ENCODE data around the gene NFILZ.

The NFILZ gene

GRCh38 chr19:8611391-8611876, 19.0 kb upstream of the NFILZ start:
- peaks cover 6% of the 10 kb centered on the region; the same call in 1 of the 2 replicates for H3K27me3 ChIP-seq (ENCODE audit: control insufficient read depth, low read length)
- TF ChIP-seq EZH2phosphoT487 (IDR thresholded peaks at IDR 0.05; ENCODE audit: borderline replicate concordance, low read length) (no peak), CTCF (IDR thresholded peaks at IDR 0.05; ENCODE audit: low read depth, low read length, poor library complexity, severe bottlenecking) (no peak)

GRCh38 chr19:8611877-8612806, 18.3 kb upstream of the NFILZ start:
- no peak for TF ChIP-seq EZH2phosphoT487 (IDR thresholded peaks at IDR 0.05; ENCODE audit: borderline replicate concordance, low read length)
- TF ChIP-seq CTCF (IDR thresholded peaks at IDR 0.05; ENCODE audit: low read depth, low read length, poor library complexity, severe bottlenecking), result no peak
- H3F3A ChIP-seq (ENCODE audit: control insufficient read depth, insufficient read depth), result no peaks in the 10 kb centered on the region
- no peak overlapping the region for H3K27ac ChIP-seq (ENCODE audit: low read depth, low read length)
- H3K79me2 ChIP-seq (ENCODE audit: control insufficient read depth, low read length), result no peaks in the 10 kb centered on the region
- H3K4me1 ChIP-seq (ENCODE audit: control insufficient read depth, low read length), result no peaks in the 10 kb centered on the region
- no peak overlapping the region for H3K4me3 ChIP-seq (ENCODE audit: low read length)
- no peaks in the 10 kb centered on the region for H3K36me3 ChIP-seq (ENCODE audit: control insufficient read depth, low read length)
- H3K4me2 ChIP-seq (ENCODE audit: low read length), result no peak overlapping the region
- H3K27me3 ChIP-seq (ENCODE audit: control insufficient read depth, low read length), result peaks cover 6% of the 10 kb centered on the region; the same call in 1 of the 2 replicates
- H3K9me2 ChIP-seq (replicated peaks; ENCODE audit: control insufficient read depth, low read length), result no peaks in the 10 kb centered on the region
- no peaks in the 10 kb centered on the region for H3K9me3 ChIP-seq (ENCODE audit: control insufficient read depth, insufficient read depth, low read length)
- no peaks in the 10 kb centered on the region for H4K20me1 ChIP-seq (ENCODE audit: control insufficient read depth, insufficient read depth, low read depth, low read length)

More at GRCh38 chr19:8611391-8611876, 19.0 kb upstream of the NFILZ start:
- Histone ChIP-seq H3K9me2 (replicated peaks; ENCODE audit: control insufficient read depth, low read length) (no peaks in the 10 kb centered on the region), H3K79me2 (ENCODE audit: control insufficient read depth, low read length) (no peaks in the 10 kb centered on the region), H3F3A (ENCODE audit: control insufficient read depth, insufficient read depth) (no peaks in the 10 kb centered on the region), H3K4me3 (ENCODE audit: low read length) (no peak overlapping the region), H3K4me1 (ENCODE audit: control insufficient read depth, low read length) (no peaks in the 10 kb centered on the region), H3K9me3 (ENCODE audit: control insufficient read depth, insufficient read depth, low read length) (no peaks in the 10 kb centered on the region), H3K27ac (ENCODE audit: low read depth, low read length) (no peak overlapping the region), H3K4me2 (ENCODE audit: low read length) (no peak overlapping the region), H4K20me1 (ENCODE audit: control insufficient read depth, insufficient read depth, low read depth, low read length) (no peaks in the 10 kb centered on the region), H3K36me3 (ENCODE audit: control insufficient read depth, low read length) (no peaks in the 10 kb centered on the region)

- no peak overlapping the region for H3K4me2 ChIP-seq (ENCODE audit: low read length)
- no peak overlapping the region for H3K27ac ChIP-seq (ENCODE audit: low read depth, low read length)
- no peaks in the 10 kb centered on the region for H3K9me2 ChIP-seq (replicated peaks; ENCODE audit: control insufficient read depth, low read length)
- no peaks in the 10 kb centered on the region for H3K9me3 ChIP-seq (ENCODE audit: control insufficient read depth, insufficient read depth, low read length)
- no peaks in the 10 kb centered on the region for H3K79me2 ChIP-seq (ENCODE audit: control insufficient read depth, low read length)
- no peaks in the 10 kb centered on the region for H4K20me1 ChIP-seq (ENCODE audit: control insufficient read depth, insufficient read depth, low read depth, low read length)
- H3F3A ChIP-seq (ENCODE audit: control insufficient read depth, insufficient read depth), result no peaks in the 10 kb centered on the region
- H3K36me3 ChIP-seq (ENCODE audit: control insufficient read depth, low read length), result no peaks in the 10 kb centered on the region
- no peaks in the 10 kb centered on the region for H3K4me1 ChIP-seq (ENCODE audit: control insufficient read depth, low read length)
- TF ChIP-seq CTCF (IDR thresholded peaks at IDR 0.05; ENCODE audit: low read depth, low read length, poor library complexity, severe bottlenecking) (no peak), EZH2phosphoT487 (IDR thresholded peaks at IDR 0.05; ENCODE audit: borderline replicate concordance, low read length) (no peak)
- no peak overlapping the region for H3K4me3 ChIP-seq (ENCODE audit: low read length)
- H3K27me3 ChIP-seq (ENCODE audit: control insufficient read depth, low read length), result peaks cover 6% of the 10 kb centered on the region; the same call in 1 of the 2 replicates
Measured at GRCh38 chr19:8612807-8613171, 17.6 kb upstream of the NFILZ start.
